Ovary (tissue), 9 donors: Measurements from ENCODE around the gene HIP1. TPM values are rescaled to one million over a fixed set of nuclear protein-coding genes. Genes with fewer than 3 reads are reported as not detected.
"Not testable (repeated sequence)": the region's sequence is repeated elsewhere in the genome, so short reads cannot be mapped to it uniquely, and the experiment has no call there.

Source experiments
- DNase-seq, 5 donors: peaks; one replicate each; pipeline ENCODE4 v3.0.0-alpha.2; 2019 to 2020
- H3K27ac ChIP-seq, 2 donors: fragments of 200-600 bp; one replicate each; pipeline versions ENCODE4 v1.5.1 to v1.8.0; 2019 to 2022
- H3K27me3 ChIP-seq: fragments of 200-600 bp; one replicate; pipeline ENCODE4 v1.8.0; 2022
- H3K36me3 ChIP-seq: fragments of 200-600 bp; sonication (generic); one replicate; pipeline ENCODE4 v1.5.1; 2019
- H3K4me1 ChIP-seq: one replicate; pipeline ENCODE4 v1.8.1; 2013; ENCODE audit warnings: mild to moderate bottlenecking, moderate library complexity; ENCODE audit not compliant: insufficient read depth
- H3K4me3 ChIP-seq: fragments of 200-600 bp; sonication (generic); one replicate; pipeline ENCODE4 v1.5.1; 2017
- H3K9me3 ChIP-seq, 2 donors: fragments of 200-600 bp in 1 of 2; sonication (generic) in 1 of 2; one replicate each; pipeline versions ENCODE4 v1.5.1 to v1.8.1; 2013 to 2019; ENCODE audit warnings: mild to moderate bottlenecking in 1 of 2, moderate library complexity in 1 of 2
- CTCF ChIP-seq, 3 donors: fragments of 450-650 bp in 2 of 3; fragments of 200-600 bp in 1 of 3; IDR thresholded peaks; one replicate each; pipeline versions ENCODE4 v1.5.1 to v1.8.0; 2016 to 2022; ENCODE audit warnings: antibody characterized with exemption in 3 of 3, mild to moderate bottlenecking in 1 of 3
- EP300 ChIP-seq: sonication (generic); formaldehyde crosslinking; IDR thresholded peaks from one replicate; pipeline ENCODE4 v1.6.1; 2017; ENCODE audit warnings: antibody characterized with exemption
- POLR2A ChIP-seq: fragments of 450-650 bp; IDR thresholded peaks from one replicate; pipeline ENCODE4 v1.6.1; 2017; ENCODE audit warnings: antibody characterized with exemption, mild to moderate bottlenecking, moderate library complexity
- WGBS, 3 donors: extraction: QIAGEN DNeasy Blood & Tissue Kit in 1 of 3; methylation state at CpG; one replicate each; pipeline versions ENCODE4 v1.1.5 to v1.1.7; 2013 to 2017; 5-methylcytosine and 5-hydroxymethylcytosine counted together
- intact Hi-C, 4 donors: fragments of 100-400 bp; cut with DNase I; formaldehyde crosslinking; loops; one replicate each; pipeline versions ENCODE4 v1.11.0 to v1.15.1; 2022 to 2023
- polyA plus RNA-seq, 2 donors: library from polyadenylated mRNA; stranded (reverse); fragments of 200-250 nt in 1 of 2; fragments of 350-450 nt in 1 of 2; fragmentation: Illumina TruSeq in 1 of 2; extraction: RNeasy Lipid Tissue Mini Kit (QIAGEN cat#74804) in 1 of 2; gene quantifications; one replicate each; pipeline ENCODE4 v1.2.3, GENCODE V29; 2013 to 2014
- total RNA-seq, 7 donors: library from RNA; depleted of rRNA in 2 of 7; stranded (reverse); fragments of >200 nt in 2 of 7; fragmentation: NEBNext Ultra II Directional in 3 of 7; extraction: Animal tissue kit (Norgen Biotek cat#: 25700) in 3 of 7; gene quantifications; one replicate each; pipeline versions ENCODE4 v1.1.0 to v1.2.4, GENCODE V29; 2016 to 2023
- donor health status: DM: no; HTN: no; CAD: no; lungs with moderate emphysema.
- donor health status: DM: no; HTN: no; CAD: no.
- donor health status: Bipolar disorder and iron deficiency.
- donor health status: DM: yes; HTN: yes; CAD: no.
- donor health status: DM: no; HTN: no; CAD: no.
- donor health status: DM: yes; HTN: yes; CAD: no.

The HIP1 gene
- total and polyA plus RNA-seq, 9 donors = 9.4 to 31.4 (median 16.8) TPM

- intact Hi-C loops = no loop called here
- TF ChIP-seq POLR2A = no peak
- no peaks in the 10 kb centered on the region for H3K36me3 ChIP-seq
- peak overlapping the region in 1 of 2 donors; percentile 45 for H3K27ac ChIP-seq
- no peaks in the 10 kb centered on the region for H3K9me3 ChIP-seq
- no peak overlapping the region for H3K4me3 ChIP-seq
- H3K27me3 ChIP-seq = no peaks in the 10 kb centered on the region
- WGBS, 3 donors = 36 to 45% (median 44%) methylated on average over 6 of the region's 6 CpGs
- peak in 2 of 5 donors; percentile 36 to 44 for DNase-seq
- peaks cover 2% of the 10 kb centered on the region for H3K4me1 ChIP-seq
Measured at GRCh38 chr7:75565132-75565837, 173.5 kb downstream of the HIP1 start.

GRCh38 chr7:75563171-75563570, 175.6 kb downstream of the HIP1 start:
- H3K4me1 ChIP-seq = peaks cover 2% of the 10 kb centered on the region
- whole genome bisulfite sequencing, 3 donors = 93 to 99% (median 96%) methylated on average over 3 of the region's 3 CpGs
- DNase-seq = no peak
- intact Hi-C loops = no loop called here
- H3K9me3 ChIP-seq = no peaks in the 10 kb centered on the region
- TF ChIP-seq CTCF (IDR thresholded peaks at IDR 0.05) (no peak), POLR2A (no peak), EP300 (no peak)
- H3K27ac ChIP-seq = no peak overlapping the region
- H3K36me3 ChIP-seq = no peaks in the 10 kb centered on the region
- H3K27me3 ChIP-seq = no peaks in the 10 kb centered on the region
- H3K4me3 ChIP-seq = no peak overlapping the region

GRCh38 chr7:75559976-75560365, 178.8 kb downstream of the HIP1 start:
- 71 to 93% (median 88%) methylated on average over 6 of the region's 6 CpGs for WGBS, 3 donors
- H3K36me3 ChIP-seq = no peaks in the 10 kb centered on the region
- peaks cover under 1% of the 10 kb centered on the region for H3K4me1 ChIP-seq
- no peaks in the 10 kb centered on the region for H3K27me3 ChIP-seq
- H3K4me3 ChIP-seq = no peak overlapping the region
- intact Hi-C loops = no loop called here
- no peak for DNase-seq
- H3K9me3 ChIP-seq = no peaks in the 10 kb centered on the region
- TF ChIP-seq CTCF (IDR thresholded peaks at IDR 0.05) (no peak), EP300 (no peak), POLR2A (no peak)
- no peak overlapping the region for H3K27ac ChIP-seq

- H3K4me3 ChIP-seq = no peak overlapping the region
- TF ChIP-seq CTCF (IDR thresholded peaks at IDR 0.05) (no peak), EP300 (no peak), POLR2A (no peak)
- no peaks in the 10 kb centered on the region for H3K27me3 ChIP-seq
- H3K9me3 ChIP-seq = no peaks in the 10 kb centered on the region
- no peaks in the 10 kb centered on the region for H3K36me3 ChIP-seq
- intact Hi-C loops = no loop called here
- no peaks in the 10 kb centered on the region for H3K4me1 ChIP-seq
- no peak overlapping the region for H3K27ac ChIP-seq
- no peak for DNase-seq
- WGBS, 3 donors = 50 to 90% (median 77%) methylated on average over 26 to 27 of the region's 27 CpGs
Measured at GRCh38 chr7:75559355-75559975, 179.3 kb downstream of the HIP1 start.

- WGBS, 3 donors = 94 to 96% (median 94%) methylated on average over 6 of the region's 6 CpGs
- H3K27ac ChIP-seq, H3K9me3 ChIP-seq, H3K27me3 ChIP-seq, DNase-seq, H3K4me1 ChIP-seq, H3K36me3 ChIP-seq, intact Hi-C loops, H3K4me3 ChIP-seq: not testable (repeated sequence)
Measured at GRCh38 chr7:75556835-75557234, 181.9 kb downstream of the HIP1 start.
